Measurements from ENCODE around the gene CHMP1A. TPM values are rescaled to one million over a fixed set of nuclear protein-coding genes. Genes with fewer than 3 reads are reported as not detected.
"Not testable (repeated sequence)": the region's sequence is repeated elsewhere in the genome, so short reads cannot be mapped to it uniquely, and the experiment has no call there.

The CHMP1A gene
- total RNA-seq, 1 donor from 2014 or later: 96.8 TPM

DNA sequence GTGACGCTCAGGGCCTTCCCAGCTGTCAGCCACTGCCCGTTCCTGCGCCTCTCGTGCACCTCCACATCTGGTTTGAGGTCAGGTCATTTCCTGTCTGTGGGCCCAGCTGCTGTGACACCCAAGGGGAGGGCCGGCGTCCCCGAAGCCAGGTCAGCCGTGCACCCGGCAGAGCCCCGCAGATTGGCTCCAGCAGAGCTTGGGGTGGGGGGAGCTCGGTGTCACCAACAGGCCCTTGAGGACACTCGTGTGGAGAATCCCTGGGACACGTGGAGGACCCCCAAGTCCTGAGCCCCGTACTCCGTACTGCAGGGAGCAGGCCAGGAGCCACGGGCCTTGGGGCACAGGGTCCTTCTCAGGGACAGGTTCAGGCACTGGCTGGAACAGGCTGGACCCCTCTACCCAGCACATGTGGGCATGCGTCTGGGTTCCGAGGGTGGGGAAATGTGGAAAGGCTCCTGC lies 39.2 kb upstream of the CHMP1A start:
- H3K4me3 ChIP-seq (ENCODE audit: low read depth, low read length): no peak overlapping the region
- no peak for DNase-seq (ENCODE audit: low read depth)
- H3K27me3 ChIP-seq (ENCODE audit: control insufficient read depth, insufficient read depth, low read length): no peaks in the 10 kb centered on the region
- TF ChIP-seq, protein P1, sequence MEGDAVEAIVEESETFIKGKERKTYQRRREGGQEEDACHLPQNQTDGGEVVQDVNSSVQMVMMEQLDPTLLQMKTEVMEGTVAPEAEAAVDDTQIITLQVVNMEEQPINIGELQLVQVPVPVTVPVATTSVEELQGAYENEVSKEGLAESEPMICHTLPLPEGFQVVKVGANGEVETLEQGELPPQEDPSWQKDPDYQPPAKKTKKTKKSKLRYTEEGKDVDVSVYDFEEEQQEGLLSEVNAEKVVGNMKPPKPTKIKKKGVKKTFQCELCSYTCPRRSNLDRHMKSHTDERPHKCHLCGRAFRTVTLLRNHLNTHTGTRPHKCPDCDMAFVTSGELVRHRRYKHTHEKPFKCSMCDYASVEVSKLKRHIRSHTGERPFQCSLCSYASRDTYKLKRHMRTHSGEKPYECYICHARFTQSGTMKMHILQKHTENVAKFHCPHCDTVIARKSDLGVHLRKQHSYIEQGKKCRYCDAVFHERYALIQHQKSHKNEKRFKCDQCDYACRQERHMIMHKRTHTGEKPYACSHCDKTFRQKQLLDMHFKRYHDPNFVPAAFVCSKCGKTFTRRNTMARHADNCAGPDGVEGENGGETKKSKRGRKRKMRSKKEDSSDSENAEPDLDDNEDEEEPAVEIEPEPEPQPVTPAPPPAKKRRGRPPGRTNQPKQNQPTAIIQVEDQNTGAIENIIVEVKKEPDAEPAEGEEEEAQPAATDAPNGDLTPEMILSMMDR (IDR thresholded peaks at IDR 0.05; ENCODE audit: insufficient read depth, low read length, poor library complexity, severe bottlenecking): no peak
- no peaks in the 10 kb centered on the region for H3K36me3 ChIP-seq (ENCODE audit: control insufficient read depth, insufficient read depth, low read length)

DNA sequence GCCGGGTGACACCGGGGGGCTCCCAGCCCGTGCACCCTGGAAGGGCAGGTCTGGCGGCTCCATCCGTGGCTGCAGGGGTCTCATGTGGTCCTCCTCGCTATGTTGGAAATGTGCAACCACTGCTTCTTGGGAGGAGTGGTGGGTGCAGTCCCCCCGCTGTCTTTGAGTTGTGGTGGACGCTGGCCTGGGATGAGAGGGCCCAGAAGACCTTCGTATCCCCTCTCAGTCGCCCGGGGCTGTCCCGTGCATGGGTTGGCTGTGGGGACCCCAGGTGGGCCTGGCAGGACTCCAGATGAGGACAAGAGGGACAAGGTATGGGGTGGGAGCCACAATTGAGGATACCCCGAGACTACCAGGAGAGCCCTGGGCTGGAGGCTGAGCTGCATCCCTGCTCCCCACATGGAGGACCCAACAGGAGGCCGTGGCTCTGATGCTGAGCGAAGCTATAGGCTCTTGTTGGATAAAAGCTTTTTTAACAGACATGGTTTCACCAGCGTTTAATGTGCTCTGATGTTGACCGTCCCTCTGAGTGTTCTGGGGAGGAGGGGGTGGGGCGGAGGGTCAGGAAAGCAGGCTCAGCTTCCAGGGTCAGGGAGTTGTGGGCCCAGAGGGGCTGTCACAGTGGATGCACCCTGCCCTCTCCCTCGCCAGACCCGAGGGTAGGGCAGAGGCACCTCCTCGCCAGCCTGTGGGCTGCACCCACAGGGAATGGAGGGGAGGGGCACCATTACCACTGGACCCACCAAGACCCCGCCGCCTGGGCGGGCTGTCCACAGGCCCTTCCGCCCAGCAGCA lies 38.6 kb upstream of the CHMP1A start:
- Histone ChIP-seq H3K27me3 (ENCODE audit: control insufficient read depth, insufficient read depth, low read length) (no peaks in the 10 kb centered on the region), H3K36me3 (ENCODE audit: control insufficient read depth, insufficient read depth, low read length) (peaks cover 1% of the 10 kb centered on the region), H3K4me3 (ENCODE audit: low read depth, low read length) (no peak overlapping the region)
- DNase-seq (ENCODE audit: low read depth): no peak
- TF ChIP-seq, protein P1 (IDR thresholded peaks at IDR 0.05; ENCODE audit: insufficient read depth, low read length, poor library complexity, severe bottlenecking): no peak

GRCh38 chr16:89695086-89695874 lies 37.8 kb upstream of the CHMP1A start:
- Histone ChIP-seq H3K27me3 (ENCODE audit: control insufficient read depth, insufficient read depth, low read length) (no peaks in the 10 kb centered on the region), H3K4me3 (ENCODE audit: low read depth, low read length) (no peak overlapping the region), H3K36me3 (ENCODE audit: control insufficient read depth, insufficient read depth, low read length) (peaks cover 1% of the 10 kb centered on the region)
- DNase-seq (ENCODE audit: low read depth): no peak
- TF ChIP-seq, protein P1 (IDR thresholded peaks at IDR 0.05; ENCODE audit: insufficient read depth, low read length, poor library complexity, severe bottlenecking): no peak

DNA sequence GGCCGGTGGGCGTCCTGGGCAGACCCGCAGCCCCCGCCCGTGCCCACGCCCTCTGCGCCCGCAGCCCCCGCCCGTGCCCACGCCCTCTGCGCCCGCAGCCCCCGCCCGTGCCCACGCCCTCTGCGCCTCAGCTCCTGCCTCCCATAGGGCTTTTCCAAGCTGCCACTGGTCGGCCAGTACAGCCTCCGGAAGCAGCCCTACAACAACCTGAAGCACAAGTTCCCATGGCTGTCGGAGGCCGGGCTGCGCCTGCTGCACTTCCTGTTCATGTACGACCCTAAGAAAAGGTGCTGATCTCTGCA lies 37.2 kb upstream of the CHMP1A start:
- not testable (repeated sequence) for H3K27me3 ChIP-seq (ENCODE audit: control insufficient read depth, insufficient read depth, low read length); DNase-seq (ENCODE audit: low read depth); H3K36me3 ChIP-seq (ENCODE audit: control insufficient read depth, insufficient read depth, low read length); H3K4me3 ChIP-seq (ENCODE audit: low read depth, low read length)

DNA sequence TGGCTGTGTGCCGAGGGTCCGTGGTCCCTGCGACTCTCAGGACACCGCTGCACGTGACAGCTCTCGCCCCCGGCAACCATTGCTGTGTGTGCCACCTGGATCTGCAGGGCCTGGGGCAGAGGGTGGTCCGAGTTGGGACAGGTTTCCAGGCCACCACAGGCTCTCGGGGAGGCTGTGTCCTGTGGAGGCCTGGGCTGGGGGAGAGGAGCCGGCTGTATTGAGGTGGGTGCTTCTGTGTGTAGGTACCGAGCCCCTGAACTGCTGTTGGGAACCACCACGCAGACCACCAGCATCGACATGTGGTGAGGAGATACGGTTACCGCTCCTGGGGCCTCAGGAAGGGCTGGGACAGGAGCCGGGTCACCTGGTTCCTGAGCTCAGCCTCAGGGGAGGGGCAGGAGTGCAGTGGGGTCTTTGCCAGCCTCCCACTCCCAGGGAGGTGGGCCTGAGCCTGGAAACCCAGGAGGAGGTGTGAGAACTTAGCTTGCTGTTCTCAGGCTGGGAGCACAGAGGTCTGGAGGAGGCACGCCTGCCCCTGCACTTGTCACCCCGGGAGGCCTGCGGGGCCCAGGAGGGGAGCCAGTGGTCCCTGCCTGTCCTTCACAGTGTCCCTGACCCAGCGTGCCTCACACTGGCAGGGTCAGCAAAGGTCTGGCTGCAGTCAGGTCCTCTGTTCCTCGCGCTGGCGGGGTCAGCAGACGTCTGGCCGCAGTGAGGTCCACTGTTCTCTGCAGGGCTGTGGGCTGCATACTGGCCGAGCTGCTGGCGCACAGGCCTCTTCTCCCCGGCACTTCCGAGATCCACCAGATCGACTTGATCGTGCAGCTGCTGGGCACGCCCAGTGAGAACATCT lies 36.6 kb upstream of the CHMP1A start:
- no peak for DNase-seq (ENCODE audit: low read depth)
- Histone ChIP-seq H3K27me3 (ENCODE audit: control insufficient read depth, insufficient read depth, low read length) (no peaks in the 10 kb centered on the region), H3K36me3 (ENCODE audit: control insufficient read depth, insufficient read depth, low read length) (peaks cover 1% of the 10 kb centered on the region), H3K4me3 (ENCODE audit: low read depth, low read length) (no peak overlapping the region)
- TF ChIP-seq, protein P1 (IDR thresholded peaks at IDR 0.05; ENCODE audit: insufficient read depth, low read length, poor library complexity, severe bottlenecking): no peak

- Histone ChIP-seq H3K36me3 (ENCODE audit: control insufficient read depth, insufficient read depth, low read length) (peaks cover 1% of the 10 kb centered on the region), H3K4me3 (ENCODE audit: low read depth, low read length) (no peak overlapping the region), H3K27me3 (ENCODE audit: control insufficient read depth, insufficient read depth, low read length) (no peaks in the 10 kb centered on the region)
- TF ChIP-seq, protein P1 (IDR thresholded peaks at IDR 0.05; ENCODE audit: insufficient read depth, low read length, poor library complexity, severe bottlenecking): no peak
- no peak for DNase-seq (ENCODE audit: low read depth)
Measured at GRCh38 chr16:89693289-89693731, 35.8 kb upstream of the CHMP1A start.
